Measurements from ENCODE around the gene CCDC92. TPM values are rescaled to one million over a fixed set of nuclear protein-coding genes. Genes with fewer than 3 reads are reported as not detected.

The CCDC92 gene
- polyA plus RNA-seq, 3 donors: 4.4 to 11.6 (median 5.5) TPM

- peaks cover 0 to 6% (median 0%) of the 10 kb centered on the region in 7 donors for H3K9me3 Mint-ChIP-seq
- peaks cover 0 to 6% (median 5%) of the 10 kb centered on the region in 3 donors for H3K27me3 Mint-ChIP-seq (ENCODE audit: low read depth in 3 of 3)
- peaks cover 9 to 13% of the 10 kb centered on the region in 2 donors for H3K36me3 Mint-ChIP-seq
- no peak overlapping the region for H3K4me3 Mint-ChIP-seq
- Histone ChIP-seq H3K36me3 (replicated peaks in 1 of 2; ENCODE audit: control insufficient read depth in 1 of 2, insufficient read depth in 2 of 2, low read length in 2 of 2) (no peaks in the 10 kb centered on the region), H2AFZ (ENCODE audit: insufficient read depth, low read depth, low read length, poor library complexity, severe bottlenecking) (no peak overlapping the region), H3K27ac (ENCODE audit: low read depth in 1 of 2, low read length in 2 of 2) (no peak overlapping the region), H3K4me1 (ENCODE audit: control insufficient read depth in 1 of 2, insufficient read depth in 2 of 2, low read length in 2 of 2) (peaks cover 20 to 22% of the 10 kb centered on the region in 2 donors), H3K79me2 (ENCODE audit: insufficient read depth, low read length) (no peaks in the 10 kb centered on the region), H3K9ac (ENCODE audit: insufficient read depth, low read length, poor library complexity, severe bottlenecking) (no peak overlapping the region), H3K4me2 (replicated peaks; ENCODE audit: extremely low read depth, low read length, poor library complexity, severe bottlenecking) (no peak overlapping the region), H3K4me3 (replicated peaks in 1 of 3; ENCODE audit: low read depth in 2 of 3, low read length in 3 of 3) (no peak overlapping the region), H3K27me3 (ENCODE audit: control insufficient read depth in 2 of 2, insufficient read depth in 2 of 2, low read length in 2 of 2) (no peaks in the 10 kb centered on the region), H4K20me1 (ENCODE audit: insufficient read depth, low read length) (no peaks in the 10 kb centered on the region), H3K9me3 (replicated peaks in 1 of 2; ENCODE audit: control insufficient read depth in 1 of 2, insufficient read depth in 1 of 2, low read length in 2 of 2) (no peaks in the 10 kb centered on the region)
- WGBS (ENCODE audit: insufficient coverage): 100% methylated on average over 1 of the region's 7 CpGs
- H3K4me1 Mint-ChIP-seq: peaks cover 30% of the 10 kb centered on the region
- TF ChIP-seq CTCF (IDR thresholded peaks at IDR 0.05): no peak
- intact Hi-C loops (cut with micrococcal nuclease): no loop called here
- H3K27ac Mint-ChIP-seq: no peak overlapping the region
- no peak for DNase-seq
Measured at GRCh38 chr12:123935956-123936355, 36.7 kb downstream of the CCDC92 start.

- Histone ChIP-seq H4K20me1 (ENCODE audit: insufficient read depth, low read length) (no peaks in the 10 kb centered on the region), H3K27me3 (ENCODE audit: control insufficient read depth in 2 of 2, insufficient read depth in 2 of 2, low read length in 2 of 2) (no peaks in the 10 kb centered on the region), H3K36me3 (replicated peaks in 1 of 2; ENCODE audit: control insufficient read depth in 1 of 2, insufficient read depth in 2 of 2, low read length in 2 of 2) (no peaks in the 10 kb centered on the region), H3K27ac (ENCODE audit: low read depth in 1 of 2, low read length in 2 of 2) (no peak overlapping the region), H2AFZ (ENCODE audit: insufficient read depth, low read depth, low read length, poor library complexity, severe bottlenecking) (no peak overlapping the region), H3K4me2 (replicated peaks; ENCODE audit: extremely low read depth, low read length, poor library complexity, severe bottlenecking) (no peak overlapping the region), H3K79me2 (ENCODE audit: insufficient read depth, low read length) (no peaks in the 10 kb centered on the region), H3K4me1 (ENCODE audit: control insufficient read depth in 1 of 2, insufficient read depth in 2 of 2, low read length in 2 of 2) (peaks cover 15 to 16% of the 10 kb centered on the region in 2 donors), H3K4me3 (replicated peaks in 1 of 3; ENCODE audit: low read depth in 2 of 3, low read length in 3 of 3) (no peak overlapping the region), H3K9me3 (replicated peaks in 1 of 2; ENCODE audit: control insufficient read depth in 1 of 2, insufficient read depth in 1 of 2, low read length in 2 of 2) (no peaks in the 10 kb centered on the region), H3K9ac (ENCODE audit: insufficient read depth, low read length, poor library complexity, severe bottlenecking) (no peak overlapping the region)
- 56% methylated on average over 7 of the region's 9 CpGs for WGBS (ENCODE audit: insufficient coverage)
- no peak for TF ChIP-seq CTCF (IDR thresholded peaks at IDR 0.05)
- peaks cover 0 to 3% (median 0%) of the 10 kb centered on the region in 7 donors for H3K9me3 Mint-ChIP-seq
- peak; percentile 12 to 40 (median 18) for DNase-seq
- peaks cover 26% of the 10 kb centered on the region for H3K4me1 Mint-ChIP-seq
- H3K36me3 Mint-ChIP-seq: peaks cover 9% of the 10 kb centered on the region in 2 donors
- intact Hi-C loops (cut with micrococcal nuclease): no loop called here
- H3K27me3 Mint-ChIP-seq (ENCODE audit: low read depth in 3 of 3): peaks cover 0 to 9% (median 5%) of the 10 kb centered on the region in 3 donors
- no peak overlapping the region for H3K4me3 Mint-ChIP-seq
- no peak overlapping the region for H3K27ac Mint-ChIP-seq
Measured at GRCh38 chr12:123934829-123935228, 37.8 kb downstream of the CCDC92 start.

Data from CD14-positive monocyte (primary cell).